OCI-M2 (cell line): ENCODE data around the gene SLC12A1.

Source experiments
- DNase-seq: peaks from one replicate; lab custom pipeline; 2025; ENCODE audit not compliant: unreplicated experiment; lab: John Stamatoyannopoulos, UW

SLC12A1 gene

GRCh38 chr15:48205981-48206380 is at the start of gene SLC12A1:
Gene SLC12A1, plus strand, starts transcription at chr15:48206302. Its CDS starts 1,418 bp downstream, at chr15:48207720.
- no peak for DNase-seq

- no peak for DNase-seq
Observed at GRCh38 chr15:48168616-48169015, 37.5 kb upstream of the SLC12A1 start.

- DNase-seq = no peak
Observed at GRCh38 chr15:48170981-48171380, 35.1 kb upstream of the SLC12A1 start.

- DNase-seq = no peak
Observed at GRCh38 chr15:48175126-48175525, 31.0 kb upstream of the SLC12A1 start.

- no peak for DNase-seq
Observed at GRCh38 chr15:48176112-48176511, 30.0 kb upstream of the SLC12A1 start.

- no peak for DNase-seq
Observed at GRCh38 chr15:48176957-48177356, 29.1 kb upstream of the SLC12A1 start.

GRCh38 chr15:48177383-48177765 is 28.7 kb upstream of the SLC12A1 start:
- DNase-seq = no peak

GRCh38 chr15:48177766-48178647 is 28.1 kb upstream of the SLC12A1 start, which contains the start of gene MYEF2:
Gene MYEF2, minus strand, starts transcription at chr15:48178295. Its CDS starts 58 bp downstream, at chr15:48178237.
- DNase-seq = no peak

GRCh38 chr15:48178648-48178931 is 27.5 kb upstream of the SLC12A1 start:
- DNase-seq = no peak

GRCh38 chr15:48182749-48183148 is 23.4 kb upstream of the SLC12A1 start:
- DNase-seq = no peak

GRCh38 chr15:48185529-48185928 is 20.6 kb upstream of the SLC12A1 start:
- no peak for DNase-seq

GRCh38 chr15:48186271-48186670 is 19.8 kb upstream of the SLC12A1 start:
- DNase-seq = no peak

- no peak for DNase-seq
Observed at GRCh38 chr15:48190932-48191573, 15.0 kb upstream of the SLC12A1 start.

- DNase-seq = no peak
Observed at GRCh38 chr15:48191574-48192225, 14.4 kb upstream of the SLC12A1 start, which contains the start of gene CTXN2. Gene CTXN2, plus strand, starts transcription at chr15:48191665. Its CDS starts 9,636 bp downstream, at chr15:48201301.

GRCh38 chr15:48202068-48202467 is 4.0 kb upstream of the SLC12A1 start:
- DNase-seq = no peak

- DNase-seq = no peak
Observed at GRCh38 chr15:48221261-48221660, 15.2 kb downstream of the SLC12A1 start.

- DNase-seq = no peak
Observed at GRCh38 chr15:48221885-48222284, 15.8 kb downstream of the SLC12A1 start.

GRCh38 chr15:48222627-48223026 is 16.5 kb downstream of the SLC12A1 start:
- DNase-seq = no peak

- DNase-seq = no peak
Observed at GRCh38 chr15:48225771-48226170, 19.7 kb downstream of the SLC12A1 start.

GRCh38 chr15:48230498-48230897 is 24.4 kb downstream of the SLC12A1 start:
- no peak for DNase-seq

GRCh38 chr15:48233246-48233645 is 27.1 kb downstream of the SLC12A1 start:
- DNase-seq = no peak

- no peak for DNase-seq
Observed at GRCh38 chr15:48239334-48239733, 33.2 kb downstream of the SLC12A1 start.
